Effector memory CD8-positive, alpha-beta T cell (primary cell): ENCODE results near the gene NFS1.
"Not testable (repeated sequence)": the region's sequence is repeated elsewhere in the genome, so short reads cannot be mapped to it uniquely, and the experiment has no call there.

Experiments used
- ATAC-seq: fragments of 150-1000 bp; cut with Tn5 transposase; replicated peaks from 2 replicates; pipeline ENCODE4 v1.10.0; 2021; ENCODE audit warnings: mild to moderate bottlenecking, moderate library complexity
- DNase-seq, 3 experiments: peaks; one replicate each; pipeline ENCODE4 v3.0.0; 2021
- H3K27ac Mint-ChIP-seq, 2 donors: one replicate each; pipeline ENCODE4 v1.8.0; 2022; ENCODE audit warnings: mild to moderate bottlenecking in 2 of 2, mixed read lengths in 2 of 2, moderate library complexity in 2 of 2
- H3K27me3 Mint-ChIP-seq, 2 donors: one replicate each; pipeline ENCODE4 v1.8.0; 2022; ENCODE audit warnings: mixed read lengths in 2 of 2
- H3K36me3 Mint-ChIP-seq: one replicate; pipeline ENCODE4 v1.8.0; 2022; ENCODE audit warnings: mild to moderate bottlenecking, moderate library complexity, mixed read lengths; ENCODE audit not compliant: insufficient read depth
- H3K4me1 Mint-ChIP-seq, 2 donors: one replicate each; pipeline ENCODE4 v1.8.0; 2022; ENCODE audit warnings: low read depth in 2 of 2, mixed read lengths in 2 of 2
- H3K4me3 Mint-ChIP-seq, 2 donors: one replicate each; pipeline ENCODE4 v1.8.0; 2022; ENCODE audit warnings: mild to moderate bottlenecking in 2 of 2, mixed read lengths in 2 of 2, moderate library complexity in 2 of 2
- H3K9me3 Mint-ChIP-seq, 2 donors: one replicate each; pipeline ENCODE4 v1.8.0; 2022; ENCODE audit warnings: mixed read lengths in 2 of 2

The NFS1 gene

GRCh38 chr20:35709259-35709658, 10.1 kb upstream of the NFS1 start:
- DNase-seq (no peak), ATAC-seq (no peak)
- H3K27ac Mint-ChIP-seq = peak overlapping the region; percentile 67 to 81
- H3K4me3 Mint-ChIP-seq = peak overlapping the region in 1 of 2 donors; percentile 18
- H3K27me3 Mint-ChIP-seq = no peaks in the 10 kb centered on the region
- peaks cover 98% of the 10 kb centered on the region for H3K36me3 Mint-ChIP-seq
- no peaks in the 10 kb centered on the region for H3K9me3 Mint-ChIP-seq
- H3K4me1 Mint-ChIP-seq = peaks cover 24 to 47% of the 10 kb centered on the region in 2 donors

DNA sequence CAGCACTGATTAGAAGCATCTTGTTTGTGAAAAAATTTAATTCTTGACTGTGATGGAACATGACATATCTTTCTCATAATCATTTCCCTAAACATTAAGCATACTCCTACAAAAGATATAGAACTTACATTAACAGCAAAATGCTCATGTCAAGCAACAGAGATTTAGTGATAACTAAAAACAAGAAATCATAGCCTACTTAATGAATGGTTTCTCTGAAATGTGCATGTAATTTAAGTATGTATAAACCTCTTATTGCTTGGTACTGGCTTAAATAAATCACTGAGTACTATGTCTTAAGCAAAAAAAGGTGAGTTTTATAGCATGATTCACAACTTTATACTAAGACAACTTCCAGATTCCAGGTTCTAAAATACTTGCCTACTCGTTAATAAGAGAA, 9.3 kb upstream of the NFS1 start:
- Mint-ChIP-seq H3K27ac (no peak overlapping the region), H3K4me3 (no peak overlapping the region), H3K36me3 (peaks cover 98% of the 10 kb centered on the region), H3K9me3 (no peaks in the 10 kb centered on the region), H3K27me3 (no peaks in the 10 kb centered on the region), H3K4me1 (peaks cover 23 to 50% of the 10 kb centered on the region in 2 donors)
- DNase-seq (no peak), ATAC-seq (no peak)

DNA sequence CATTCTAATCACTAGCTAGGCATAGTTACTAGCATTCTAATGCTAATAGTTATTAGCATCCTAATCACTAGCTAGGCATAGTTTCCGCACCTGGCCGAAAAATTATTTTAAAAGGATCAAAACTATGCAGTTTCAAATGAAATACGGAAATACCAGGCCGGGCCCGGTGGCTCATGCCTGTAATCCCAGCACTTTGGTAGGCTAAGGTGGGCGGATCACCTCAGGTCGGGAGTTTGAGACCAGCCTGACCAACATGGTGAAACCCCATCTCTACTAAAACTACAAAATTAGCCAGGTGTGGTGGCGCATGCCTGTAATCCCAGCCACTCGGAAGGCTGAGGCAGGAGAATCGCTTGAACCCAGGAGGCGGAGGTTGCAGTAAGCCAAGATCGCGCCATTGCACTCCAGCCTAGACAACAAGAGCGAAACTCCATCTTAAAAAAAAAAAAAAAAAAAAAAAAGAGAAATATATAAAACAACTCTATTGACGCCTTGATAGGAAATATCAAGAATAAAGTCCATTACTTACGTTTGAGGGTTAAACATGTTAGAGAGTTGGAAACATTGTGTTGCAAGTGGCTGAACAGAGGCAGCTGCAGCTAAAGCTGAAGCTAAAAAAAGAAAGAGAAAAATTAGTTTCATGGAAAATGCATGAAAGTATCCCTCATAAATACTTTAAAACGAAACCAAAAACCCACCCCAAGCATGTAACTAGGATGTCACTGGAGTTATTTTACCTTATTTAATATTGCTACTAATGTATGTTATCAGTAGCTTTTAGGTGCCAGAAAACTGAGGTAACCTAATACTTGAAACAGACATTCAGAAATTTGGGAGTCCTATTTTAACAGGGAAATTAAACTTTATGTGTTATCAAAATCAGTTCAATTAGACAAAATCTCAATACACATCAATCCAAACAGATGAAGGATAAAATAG, 7.7 kb upstream of the NFS1 start:
- ATAC-seq, H3K9me3 Mint-ChIP-seq, H3K27me3 Mint-ChIP-seq, DNase-seq, H3K4me3 Mint-ChIP-seq: not testable (repeated sequence)
- peak overlapping the region in 1 of 2 donors; percentile 35 for H3K27ac Mint-ChIP-seq
- peaks cover 20 to 47% of the 10 kb centered on the region in 2 donors for H3K4me1 Mint-ChIP-seq
- H3K36me3 Mint-ChIP-seq = peaks cover 98% of the 10 kb centered on the region

DNA sequence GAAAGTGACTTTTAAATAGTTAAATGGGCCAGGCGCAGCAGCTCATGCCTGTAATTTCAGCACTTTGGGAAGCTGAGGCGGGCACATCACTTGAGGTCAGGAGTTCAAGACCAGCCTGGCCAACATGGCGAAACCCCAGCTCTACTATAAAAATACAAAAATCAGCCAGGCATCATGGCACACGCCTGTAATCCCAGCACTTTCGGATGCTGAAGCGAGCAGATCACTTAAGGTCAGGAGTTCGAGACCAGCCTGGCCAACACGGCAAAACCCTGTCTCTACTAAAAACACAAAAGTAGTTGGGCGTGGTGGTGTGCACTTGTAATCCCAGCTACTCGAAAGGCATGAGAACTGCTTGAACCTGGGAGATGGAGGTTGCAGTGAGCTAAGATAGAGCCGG, 6.7 kb upstream of the NFS1 start:
- peak overlapping the region in 1 of 2 donors; percentile 12 for H3K4me3 Mint-ChIP-seq
- ATAC-seq, H3K27me3 Mint-ChIP-seq, DNase-seq, H3K9me3 Mint-ChIP-seq: not testable (repeated sequence)
- peaks cover 98% of the 10 kb centered on the region for H3K36me3 Mint-ChIP-seq
- peaks cover 10 to 37% of the 10 kb centered on the region in 2 donors for H3K4me1 Mint-ChIP-seq
- H3K27ac Mint-ChIP-seq = peak overlapping the region in 1 of 2 donors; percentile 32

DNA sequence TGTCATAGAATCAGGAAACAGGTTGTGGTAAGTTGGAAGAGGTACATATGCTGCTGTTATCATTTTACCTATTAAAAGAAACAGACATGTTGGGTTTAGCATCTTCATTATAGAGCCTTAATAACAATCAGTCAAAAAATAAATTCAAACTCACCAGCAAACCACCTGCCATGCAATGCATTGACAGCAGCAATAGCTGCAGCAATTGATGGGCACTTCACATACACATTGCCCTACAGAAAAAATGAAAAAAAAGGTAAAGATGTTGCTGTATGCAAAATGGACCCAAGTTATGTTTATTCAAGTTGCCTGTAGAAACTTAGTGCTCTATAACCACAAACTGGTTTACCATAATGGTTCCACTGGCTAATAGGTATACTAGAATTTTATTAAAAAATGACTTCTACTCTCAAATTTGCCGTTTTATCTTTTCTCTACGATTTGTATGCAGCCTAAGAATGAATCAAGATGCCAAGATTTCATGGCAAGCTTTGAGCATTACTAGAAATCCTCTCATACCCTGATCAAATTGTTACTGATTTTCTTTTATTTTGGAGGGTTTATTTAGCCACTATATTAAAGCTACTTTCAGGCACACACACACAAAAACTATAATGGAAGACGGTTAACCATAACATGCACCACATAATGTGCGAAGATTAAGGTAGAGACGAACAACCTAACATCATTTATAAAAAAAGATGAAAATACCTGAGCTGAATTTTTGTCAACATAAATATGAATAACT, 5.5 kb upstream of the NFS1 start:
- DNase-seq = no peak
- Mint-ChIP-seq H3K9me3 (no peaks in the 10 kb centered on the region), H3K27ac (peak overlapping the region in 1 of 2 donors; percentile 98), H3K4me1 (peaks cover 8 to 35% of the 10 kb centered on the region in 2 donors), H3K4me3 (no peak overlapping the region), H3K36me3 (peaks cover 96% of the 10 kb centered on the region), H3K27me3 (no peaks in the 10 kb centered on the region)
- no peak for ATAC-seq

- DNase-seq (no peak), ATAC-seq (no peak)
- H3K27me3 Mint-ChIP-seq = no peaks in the 10 kb centered on the region
- no peak overlapping the region for H3K4me3 Mint-ChIP-seq
- peak overlapping the region; percentile 84 to 98 for H3K27ac Mint-ChIP-seq
- peaks cover 16 to 37% of the 10 kb centered on the region in 2 donors for H3K4me1 Mint-ChIP-seq
- H3K9me3 Mint-ChIP-seq = no peaks in the 10 kb centered on the region
- peaks cover 93% of the 10 kb centered on the region for H3K36me3 Mint-ChIP-seq
Measured at GRCh38 chr20:35702824-35703695, 3.9 kb upstream of the NFS1 start.

DNA sequence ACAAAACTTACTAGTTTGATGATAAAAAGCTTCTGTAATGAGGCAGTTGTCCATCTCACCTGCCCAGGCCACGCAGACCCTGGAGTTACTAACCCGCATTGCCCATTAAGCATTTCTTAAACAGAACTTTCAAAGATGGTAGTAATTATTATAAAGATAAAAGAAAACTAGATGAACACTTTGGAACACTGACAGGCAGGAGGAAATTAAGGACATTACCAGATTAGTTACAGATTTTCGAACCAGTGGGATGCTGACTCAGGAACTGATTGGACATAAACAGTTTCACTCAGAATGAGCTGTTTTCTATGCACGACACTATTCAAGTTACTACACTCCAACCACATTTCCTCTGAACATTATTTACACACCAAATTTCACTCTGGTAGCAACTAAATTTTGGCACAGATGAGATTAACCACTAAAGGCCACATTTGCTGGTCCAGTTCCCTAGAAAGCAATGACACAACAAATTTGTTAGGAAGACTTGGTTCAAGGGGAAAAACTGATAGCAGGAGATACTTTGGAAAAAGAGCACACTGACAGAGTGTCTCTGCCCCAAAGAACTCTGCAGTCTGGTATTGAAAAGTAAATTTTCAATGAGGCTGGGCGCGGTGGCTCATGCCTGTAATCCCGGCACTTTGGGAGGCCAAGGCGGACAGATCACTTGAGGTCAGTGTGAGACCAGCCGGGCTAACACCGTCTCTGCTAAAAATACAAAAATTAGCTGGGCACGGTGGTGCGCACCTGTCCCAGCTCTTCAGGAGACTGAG, 3.1 kb upstream of the NFS1 start:
- Mint-ChIP-seq H3K4me3 (no peak overlapping the region), H3K27ac (peak overlapping the region; percentile 84 to 98), H3K36me3 (peaks cover 86% of the 10 kb centered on the region), H3K27me3 (no peaks in the 10 kb centered on the region), H3K9me3 (no peaks in the 10 kb centered on the region), H3K4me1 (peaks cover 24 to 45% of the 10 kb centered on the region in 2 donors)
- ATAC-seq (no peak), DNase-seq (no peak)

DNA sequence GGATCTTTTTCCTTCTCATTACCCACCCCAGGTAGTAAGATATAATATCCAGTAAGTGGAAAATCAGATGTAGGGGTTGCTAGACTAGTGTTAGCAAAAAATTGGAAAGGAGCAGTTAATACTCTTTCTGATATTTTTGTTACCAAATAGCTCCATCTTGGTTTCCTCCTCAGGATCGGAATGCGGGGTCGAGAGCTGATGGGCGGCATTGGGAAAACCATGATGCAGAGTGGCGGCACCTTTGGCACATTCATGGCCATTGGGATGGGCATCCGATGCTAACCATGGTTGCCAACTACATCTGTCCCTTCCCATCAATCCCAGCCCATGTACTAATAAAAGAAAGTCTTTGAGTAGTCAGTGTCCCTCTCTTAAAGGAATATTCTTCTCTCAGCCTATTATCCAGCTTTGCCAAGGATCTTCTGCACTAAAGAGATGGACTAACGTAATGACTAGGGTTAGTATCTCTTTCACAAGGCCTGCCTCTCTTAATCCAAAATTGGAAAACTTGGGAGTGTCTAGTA, 1.5 kb upstream of the NFS1 start:
- H3K4me3 Mint-ChIP-seq = peak overlapping the region; percentile 96 to 97
- peaks cover 27 to 40% of the 10 kb centered on the region in 2 donors for H3K4me1 Mint-ChIP-seq
- H3K9me3 Mint-ChIP-seq = no peaks in the 10 kb centered on the region
- DNase-seq (no peak), ATAC-seq (no peak)
- H3K36me3 Mint-ChIP-seq = peaks cover 76% of the 10 kb centered on the region
- peak overlapping the region; percentile 98 to 99 for H3K27ac Mint-ChIP-seq
- no peaks in the 10 kb centered on the region for H3K27me3 Mint-ChIP-seq

- no peaks in the 10 kb centered on the region for H3K27me3 Mint-ChIP-seq
- ATAC-seq (no peak), DNase-seq (no peak)
- H3K36me3 Mint-ChIP-seq = peaks cover 76% of the 10 kb centered on the region
- peak overlapping the region; percentile 98 to 99 for H3K27ac Mint-ChIP-seq
- peaks cover 27 to 45% of the 10 kb centered on the region in 2 donors for H3K4me1 Mint-ChIP-seq
- H3K9me3 Mint-ChIP-seq = no peaks in the 10 kb centered on the region
- H3K4me3 Mint-ChIP-seq = peak overlapping the region; percentile 96 to 97
Measured at GRCh38 chr20:35699957-35700624, 939 bp upstream of the NFS1 start.

- ATAC-seq (peak; percentile 26), DNase-seq (no peak)
- Mint-ChIP-seq H3K4me1 (peaks cover 25 to 35% of the 10 kb centered on the region in 2 donors), H3K27ac (peak overlapping the region; percentile 98 to 99), H3K4me3 (peak overlapping the region; percentile 96 to 97), H3K27me3 (no peaks in the 10 kb centered on the region), H3K9me3 (no peaks in the 10 kb centered on the region), H3K36me3 (peaks cover 69% of the 10 kb centered on the region)
Measured at GRCh38 chr20:35698298-35699126, 640 bp downstream of the NFS1 start.

DNA sequence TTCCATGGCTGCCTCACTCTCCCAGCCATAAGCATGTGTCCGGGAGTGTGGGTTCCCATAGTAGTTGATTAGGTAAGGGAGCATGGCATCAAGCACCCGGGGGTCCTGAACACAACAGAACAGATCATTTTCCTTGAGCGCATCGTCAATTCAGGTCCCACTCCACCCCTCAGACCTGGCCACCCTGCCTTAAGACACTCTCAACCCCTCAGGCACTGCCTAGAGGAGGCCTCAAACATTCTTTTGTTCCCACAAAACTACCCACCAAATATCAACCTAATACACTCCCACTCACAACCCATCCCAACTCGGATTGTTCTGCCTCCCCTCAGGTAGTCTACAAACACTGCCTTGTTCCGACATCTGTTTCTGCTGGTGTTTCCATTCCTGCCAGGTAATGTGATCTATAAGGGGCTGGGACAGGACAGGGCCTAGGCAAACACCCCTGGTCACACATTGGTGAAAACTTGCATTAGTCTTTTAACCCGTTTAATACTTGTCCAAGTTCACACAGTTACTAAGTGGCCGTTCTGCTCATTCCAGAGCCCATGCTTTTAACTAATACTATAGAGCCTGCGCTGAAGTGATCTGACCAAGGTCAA, 1.4 kb downstream of the NFS1 start:
- H3K36me3 Mint-ChIP-seq = peaks cover 69% of the 10 kb centered on the region
- H3K4me3 Mint-ChIP-seq = peak overlapping the region; percentile 96 to 97
- H3K27me3 Mint-ChIP-seq = no peaks in the 10 kb centered on the region
- ATAC-seq (no peak), DNase-seq (no peak)
- no peaks in the 10 kb centered on the region for H3K9me3 Mint-ChIP-seq
- peaks cover 25 to 35% of the 10 kb centered on the region in 2 donors for H3K4me1 Mint-ChIP-seq
- H3K27ac Mint-ChIP-seq = peak overlapping the region; percentile 98 to 99
